Measurements from ENCODE around the gene CSTF1. TPM values are rescaled to one million over a fixed set of nuclear protein-coding genes. Genes with fewer than 3 reads are reported as not detected.
"Not testable (repeated sequence)": the region's sequence is repeated elsewhere in the genome, so short reads cannot be mapped to it uniquely, and the experiment has no call there.

The CSTF1 gene
- total RNA-seq, 4 donors from 2014 or later, result 4.8 to 28.9 (median 14.3) TPM

- DNase-seq, result no peak
- no peak overlapping the region for H3K27ac ChIP-seq
- no peak overlapping the region for H3K4me3 ChIP-seq
- TF ChIP-seq CTCF (IDR thresholded peaks at IDR 0.05) (no peak), POLR2A (IDR thresholded peaks at IDR 0.05) (no peak)
- peaks cover 5 to 23% (median 12%) of the 10 kb centered on the region in 4 donors for H3K4me1 ChIP-seq
- H3K27me3 ChIP-seq, result no peaks in the 10 kb centered on the region
- H3K36me3 ChIP-seq, result peaks cover 0 to 16% (median 0%) of the 10 kb centered on the region in 3 donors
- H3K9me3 ChIP-seq, result no peaks in the 10 kb centered on the region
Observed at GRCh38 chr20:56389807-56390206, 2.6 kb upstream of the CSTF1 start.

- not testable (repeated sequence) for DNase-seq, H3K4me3 ChIP-seq
Observed at GRCh38 chr20:56390396-56390795, 2.0 kb upstream of the CSTF1 start.

GRCh38 chr20:56391037-56391436 is 1.4 kb upstream of the CSTF1 start:
- no peaks in the 10 kb centered on the region for H3K9me3 ChIP-seq
- H3K4me1 ChIP-seq, result peaks cover 5 to 23% (median 12%) of the 10 kb centered on the region in 4 donors
- peak overlapping the region; percentile 63 to 79 (median 76) for H3K4me3 ChIP-seq
- H3K36me3 ChIP-seq, result peaks cover 0 to 14% (median 0%) of the 10 kb centered on the region in 3 donors
- H3K27me3 ChIP-seq, result no peaks in the 10 kb centered on the region
- no peak for DNase-seq
- H3K27ac ChIP-seq, result peak overlapping the region in 1 of 4 donors; percentile 89
- TF ChIP-seq POLR2A (IDR thresholded peaks at IDR 0.05) (no peak), CTCF (IDR thresholded peaks at IDR 0.05) (no peak)

More at GRCh38 chr20:56390396-56390795, 2.0 kb upstream of the CSTF1 start:
- H3K36me3 ChIP-seq, result peaks cover 0 to 13% (median 0%) of the 10 kb centered on the region in 3 donors
- not testable (repeated sequence) for H3K9me3 ChIP-seq, H3K27ac ChIP-seq, H3K27me3 ChIP-seq
- H3K4me1 ChIP-seq, result peaks cover 5 to 23% (median 12%) of the 10 kb centered on the region in 4 donors

GRCh38 chr20:56391596-56392131 is 781 bp upstream of the CSTF1 start:
- peaks cover 0 to 16% (median 0%) of the 10 kb centered on the region in 3 donors for H3K36me3 ChIP-seq
- no peak for DNase-seq
- H3K9me3 ChIP-seq, result no peaks in the 10 kb centered on the region
- peaks cover 5 to 23% (median 12%) of the 10 kb centered on the region in 4 donors for H3K4me1 ChIP-seq
- H3K27me3 ChIP-seq, result no peaks in the 10 kb centered on the region
- peak overlapping the region; percentile 83 to 89 (median 84) for H3K27ac ChIP-seq
- H3K4me3 ChIP-seq, result peak overlapping the region; percentile 63 to 79 (median 76)
- no peak for TF ChIP-seq POLR2A (IDR thresholded peaks at IDR 0.05)
- TF ChIP-seq CTCF (IDR thresholded peaks at IDR 0.05), result no peak

GRCh38 chr20:56392881-56393482 is 537 bp downstream of the CSTF1 start:
- TF ChIP-seq CTCF (IDR thresholded peaks at IDR 0.05), result no peak
- no peak for TF ChIP-seq POLR2A (IDR thresholded peaks at IDR 0.05)
- Histone ChIP-seq H3K4me3 (peak overlapping the region; percentile 63 to 79 (median 76)), H3K36me3 (peaks cover 0 to 29% (median 0%) of the 10 kb centered on the region in 3 donors), H3K9me3 (no peaks in the 10 kb centered on the region), H3K27me3 (no peaks in the 10 kb centered on the region), H3K4me1 (peaks cover 5 to 23% (median 12%) of the 10 kb centered on the region in 4 donors), H3K27ac (peak overlapping the region; percentile 83 to 89 (median 84))
- DNase-seq, result no peak

GRCh38 chr20:56393653-56394052 is 1.2 kb downstream of the CSTF1 start:
- Histone ChIP-seq H3K9me3 (no peaks in the 10 kb centered on the region), H3K27me3 (no peaks in the 10 kb centered on the region), H3K27ac (no peak overlapping the region), H3K4me1 (peaks cover 5 to 23% (median 12%) of the 10 kb centered on the region in 4 donors), H3K36me3 (peaks cover 0 to 33% (median 0%) of the 10 kb centered on the region in 3 donors), H3K4me3 (peak overlapping the region in 2 of 4 donors; percentile 63 to 76)
- no peak for DNase-seq
- TF ChIP-seq CTCF (IDR thresholded peaks at IDR 0.05), result no peak

Measured in Peyer's patch (tissue), 4 donors.